Ovary (tissue), 9 donors: ENCODE results near the gene FOXO6. TPM values are rescaled to one million over a fixed set of nuclear protein-coding genes. Genes with fewer than 3 reads are reported as not detected.

Source experiments
- DNase-seq, 5 donors: peaks; one replicate each; pipeline ENCODE4 v3.0.0-alpha.2; 2019 to 2020
- H3K27ac ChIP-seq, 2 donors: fragments of 200-600 bp; one replicate each; pipeline versions ENCODE4 v1.5.1 to v1.8.0; 2019 to 2022
- H3K27me3 ChIP-seq: fragments of 200-600 bp; one replicate; pipeline ENCODE4 v1.8.0; 2022
- H3K36me3 ChIP-seq: fragments of 200-600 bp; sonication (generic); one replicate; pipeline ENCODE4 v1.5.1; 2019
- H3K4me1 ChIP-seq: one replicate; pipeline ENCODE4 v1.8.1; 2013; ENCODE audit warnings: mild to moderate bottlenecking, moderate library complexity; ENCODE audit not compliant: insufficient read depth
- H3K4me3 ChIP-seq: fragments of 200-600 bp; sonication (generic); one replicate; pipeline ENCODE4 v1.5.1; 2017
- H3K9me3 ChIP-seq, 2 donors: fragments of 200-600 bp in 1 of 2; sonication (generic) in 1 of 2; one replicate each; pipeline versions ENCODE4 v1.5.1 to v1.8.1; 2013 to 2019; ENCODE audit warnings: mild to moderate bottlenecking in 1 of 2, moderate library complexity in 1 of 2
- CTCF ChIP-seq, 3 donors: fragments of 450-650 bp in 2 of 3; fragments of 200-600 bp in 1 of 3; IDR thresholded peaks; one replicate each; pipeline versions ENCODE4 v1.5.1 to v1.8.0; 2016 to 2022; ENCODE audit warnings: antibody characterized with exemption in 3 of 3, mild to moderate bottlenecking in 1 of 3
- EP300 ChIP-seq: sonication (generic); formaldehyde crosslinking; IDR thresholded peaks from one replicate; pipeline ENCODE4 v1.6.1; 2017; ENCODE audit warnings: antibody characterized with exemption
- POLR2A ChIP-seq: fragments of 450-650 bp; IDR thresholded peaks from one replicate; pipeline ENCODE4 v1.6.1; 2017; ENCODE audit warnings: antibody characterized with exemption, mild to moderate bottlenecking, moderate library complexity
- WGBS, 3 donors: extraction: QIAGEN DNeasy Blood & Tissue Kit in 1 of 3; methylation state at CpG; one replicate each; pipeline versions ENCODE4 v1.1.5 to v1.1.7; 2013 to 2017; 5-methylcytosine and 5-hydroxymethylcytosine counted together
- intact Hi-C, 4 donors: fragments of 100-400 bp; cut with DNase I; formaldehyde crosslinking; loops; one replicate each; pipeline versions ENCODE4 v1.11.0 to v1.15.1; 2022 to 2023
- polyA plus RNA-seq, 2 donors: library from polyadenylated mRNA; stranded (reverse); fragments of 200-250 nt in 1 of 2; fragments of 350-450 nt in 1 of 2; fragmentation: Illumina TruSeq in 1 of 2; extraction: RNeasy Lipid Tissue Mini Kit (QIAGEN cat#74804) in 1 of 2; gene quantifications; one replicate each; pipeline ENCODE4 v1.2.3, GENCODE V29; 2013 to 2014
- total RNA-seq, 7 donors: library from RNA; depleted of rRNA in 2 of 7; stranded (reverse); fragments of >200 nt in 2 of 7; fragmentation: NEBNext Ultra II Directional in 3 of 7; extraction: Animal tissue kit (Norgen Biotek cat#: 25700) in 3 of 7; gene quantifications; one replicate each; pipeline versions ENCODE4 v1.1.0 to v1.2.4, GENCODE V29; 2016 to 2023
- donor health status: DM: no; HTN: no; CAD: no; lungs with moderate emphysema.
- donor health status: DM: no; HTN: no; CAD: no.
- donor health status: Bipolar disorder and iron deficiency.
- donor health status: DM: yes; HTN: yes; CAD: no.
- donor health status: DM: no; HTN: no; CAD: no.
- donor health status: DM: yes; HTN: yes; CAD: no.

The FOXO6 gene
- total and polyA plus RNA-seq, 9 donors = 0.90 to 18.9 (median 6.1) TPM

- TF ChIP-seq CTCF (IDR thresholded peaks at IDR 0.05) (no peak), POLR2A (no peak), EP300 (no peak)
- H3K36me3 ChIP-seq = no peaks in the 10 kb centered on the region
- H3K4me1 ChIP-seq = peaks cover 12% of the 10 kb centered on the region
- WGBS, 3 donors = 77 to 82% (median 78%) methylated on average over 16 of the region's 16 CpGs
- intact Hi-C loops = no loop called here
- no peak for DNase-seq
- H3K4me3 ChIP-seq = no peak overlapping the region
- no peaks in the 10 kb centered on the region for H3K27me3 ChIP-seq
- no peaks in the 10 kb centered on the region for H3K9me3 ChIP-seq
- no peak overlapping the region for H3K27ac ChIP-seq
Measured at GRCh38 chr1:41428738-41429640, 67.8 kb downstream of the FOXO6 start.

- WGBS, 3 donors = 68 to 82% (median 76%) methylated on average over 5 of the region's 5 CpGs
- no peak overlapping the region for H3K27ac ChIP-seq
- no peak for TF ChIP-seq POLR2A
- TF ChIP-seq EP300 = no peak
- no peak for TF ChIP-seq CTCF (IDR thresholded peaks at IDR 0.05)
- intact Hi-C loops = no loop called here
- H3K4me1 ChIP-seq = peaks cover 12% of the 10 kb centered on the region
- H3K9me3 ChIP-seq = no peaks in the 10 kb centered on the region
- DNase-seq = no peak
- no peak overlapping the region for H3K4me3 ChIP-seq
- no peaks in the 10 kb centered on the region for H3K27me3 ChIP-seq
- no peaks in the 10 kb centered on the region for H3K36me3 ChIP-seq
Measured at GRCh38 chr1:41429641-41430035, 68.4 kb downstream of the FOXO6 start.

- Histone ChIP-seq H3K9me3 (no peaks in the 10 kb centered on the region), H3K27me3 (no peaks in the 10 kb centered on the region), H3K4me3 (no peak overlapping the region), H3K27ac (no peak overlapping the region), H3K36me3 (no peaks in the 10 kb centered on the region), H3K4me1 (peaks cover 12% of the 10 kb centered on the region)
- WGBS, 3 donors = 39 to 60% (median 58%) methylated on average over 4 of the region's 4 CpGs
- no peak for TF ChIP-seq EP300
- no peak for TF ChIP-seq POLR2A
- no peak for TF ChIP-seq CTCF (IDR thresholded peaks at IDR 0.05)
- intact Hi-C loops = no loop called here
- no peak for DNase-seq
Measured at GRCh38 chr1:41430069-41430468, 68.8 kb downstream of the FOXO6 start.

- Histone ChIP-seq H3K27me3 (no peaks in the 10 kb centered on the region), H3K36me3 (no peaks in the 10 kb centered on the region), H3K27ac (no peak overlapping the region), H3K4me1 (peaks cover 12% of the 10 kb centered on the region), H3K4me3 (no peak overlapping the region), H3K9me3 (no peaks in the 10 kb centered on the region)
- intact Hi-C loops = no loop called here
- DNase-seq = no peak
- TF ChIP-seq POLR2A = no peak
- no peak for TF ChIP-seq EP300
- TF ChIP-seq CTCF (IDR thresholded peaks at IDR 0.05) = no peak
- 43 to 60% (median 56%) methylated on average over 4 of the region's 4 CpGs for WGBS, 3 donors
Measured at GRCh38 chr1:41430582-41430981, 69.3 kb downstream of the FOXO6 start.
